ENCODE results near the gene C10orf90.
"Not testable (repeated sequence)": the region's sequence is repeated elsewhere in the genome, so short reads cannot be mapped to it uniquely, and the experiment has no call there.

The C10orf90 gene

DNA sequence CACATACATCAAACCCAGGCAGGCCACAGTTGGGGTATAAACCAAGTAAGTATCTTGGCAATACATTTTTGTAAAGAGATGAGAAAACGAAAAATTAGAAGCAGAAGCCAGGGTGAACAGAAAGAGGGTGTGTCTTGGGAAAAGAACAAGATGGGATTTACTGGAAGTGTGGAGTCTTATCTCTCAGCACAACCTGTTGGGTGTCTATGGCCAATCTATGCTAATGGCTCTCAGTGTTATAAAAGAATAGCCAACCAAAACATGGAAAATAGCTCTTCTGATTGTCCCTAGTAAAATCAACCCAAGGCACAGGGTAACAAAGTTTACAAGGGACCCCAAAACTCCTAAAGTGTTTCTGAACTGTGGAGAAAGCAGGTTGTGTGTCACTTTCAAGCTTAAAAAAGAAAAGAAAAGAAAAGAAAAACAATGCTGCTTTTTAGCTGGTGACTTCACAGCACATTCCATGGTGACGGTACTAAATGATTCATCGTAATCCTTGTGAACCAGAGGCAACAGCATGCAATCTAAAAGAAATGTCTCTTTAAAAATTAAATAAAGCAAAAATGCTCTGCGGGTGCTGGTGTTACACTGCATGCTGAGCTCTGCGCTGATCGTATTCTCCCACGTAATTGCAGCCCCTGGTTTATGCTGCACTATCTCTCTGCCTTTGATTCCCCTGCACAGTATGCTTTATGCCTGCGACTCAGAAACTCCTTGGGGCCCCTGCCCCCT is 100.8 kb downstream of the C10orf90 start:
- no peak overlapping the region for H3K27ac Mint-ChIP-seq
- no peaks in the 10 kb centered on the region for H3K4me1 Mint-ChIP-seq (ENCODE audit: low read depth)
- H3K9me3 Mint-ChIP-seq = peaks cover 4% of the 10 kb centered on the region
- no peaks in the 10 kb centered on the region for H3K36me3 Mint-ChIP-seq (ENCODE audit: low read depth)
- H3K4me3 Mint-ChIP-seq = no peak overlapping the region
- no peaks in the 10 kb centered on the region for H3K27me3 Mint-ChIP-seq (ENCODE audit: low read depth)

DNA sequence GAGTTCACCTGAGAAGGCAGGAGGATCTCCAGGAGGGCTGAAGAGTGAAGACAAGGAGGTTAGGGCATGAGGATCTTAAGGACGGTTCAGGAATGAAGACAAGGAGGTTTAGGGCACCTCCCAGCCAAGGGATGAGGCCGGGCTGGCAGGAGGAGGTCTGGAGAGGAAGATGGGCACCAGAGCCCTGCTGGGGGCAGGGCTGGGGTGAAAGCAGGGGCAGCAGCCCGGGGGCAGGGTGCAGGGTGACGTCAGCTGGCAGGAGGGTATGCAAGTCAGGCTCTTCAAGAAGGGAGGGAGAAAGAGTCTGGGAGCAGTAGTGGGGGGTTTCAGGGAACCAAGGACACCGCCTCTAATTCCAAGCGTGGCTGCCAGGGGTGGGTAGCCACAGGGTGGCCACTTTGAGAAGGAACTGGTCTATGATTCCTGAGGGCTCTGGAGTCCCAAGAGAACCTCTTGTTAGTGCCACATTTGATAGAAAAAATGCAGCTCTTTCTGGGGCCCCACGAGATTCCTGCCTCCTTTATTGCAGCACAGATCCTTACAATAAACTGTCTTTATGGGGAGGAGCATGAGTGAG is 101.6 kb downstream of the C10orf90 start:
- H3K36me3 Mint-ChIP-seq (ENCODE audit: low read depth) = no peaks in the 10 kb centered on the region
- no peaks in the 10 kb centered on the region for H3K27me3 Mint-ChIP-seq (ENCODE audit: low read depth)
- no peak overlapping the region for H3K27ac Mint-ChIP-seq
- H3K4me1 Mint-ChIP-seq (ENCODE audit: low read depth) = no peaks in the 10 kb centered on the region
- no peak overlapping the region for H3K4me3 Mint-ChIP-seq
- peaks cover 4% of the 10 kb centered on the region for H3K9me3 Mint-ChIP-seq

DNA sequence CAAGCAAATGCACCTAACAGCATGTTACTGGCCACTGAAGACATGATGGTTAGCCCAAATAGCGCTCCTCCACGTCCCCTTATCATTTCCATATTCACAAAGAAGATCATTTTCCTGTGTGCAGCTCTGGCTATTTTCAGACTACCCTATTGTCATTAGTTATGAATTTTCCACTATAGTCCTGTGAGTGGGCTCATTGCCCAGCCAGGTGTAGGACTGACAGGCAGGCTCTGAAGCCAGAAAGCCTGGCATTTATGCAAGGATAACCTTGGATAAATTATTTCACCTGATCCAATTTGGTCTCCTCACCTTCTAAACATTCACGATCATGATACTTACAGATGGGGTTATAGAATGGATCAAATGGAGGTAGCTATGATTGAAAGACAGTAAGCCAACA is 104.6 kb downstream of the C10orf90 start:
- Mint-ChIP-seq H3K4me3 (no peak overlapping the region), H3K4me1 (ENCODE audit: low read depth) (no peaks in the 10 kb centered on the region)

DNA sequence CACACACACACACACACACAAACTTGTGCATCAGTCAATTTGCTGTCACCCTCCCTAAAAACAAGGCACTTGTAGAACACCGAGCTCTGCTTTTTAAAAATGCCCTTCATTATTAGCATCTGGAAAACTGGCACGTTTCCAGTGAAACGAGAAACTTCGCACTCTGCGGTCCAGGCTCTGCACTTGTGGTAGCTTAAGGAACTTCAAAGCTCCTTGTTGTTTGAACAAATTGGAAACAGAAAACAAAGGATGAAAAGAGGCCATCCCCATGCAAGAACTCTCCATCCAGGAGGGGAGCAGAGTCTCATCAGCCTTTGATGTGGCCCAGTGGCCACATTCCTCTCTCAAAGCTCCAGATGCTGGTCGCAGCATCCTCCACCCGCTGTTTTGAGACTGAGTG is 105.1 kb downstream of the C10orf90 start:
- Mint-ChIP-seq H3K27ac (no peak overlapping the region), H3K4me1 (ENCODE audit: low read depth) (no peaks in the 10 kb centered on the region), H3K4me3 (no peak overlapping the region), H3K36me3 (ENCODE audit: low read depth) (no peaks in the 10 kb centered on the region), H3K9me3 (peaks cover 4% of the 10 kb centered on the region), H3K27me3 (ENCODE audit: low read depth) (no peaks in the 10 kb centered on the region)

More for the DNA sequence above, 104.6 kb downstream of the C10orf90 start:
- Mint-ChIP-seq H3K27ac (no peak overlapping the region), H3K9me3 (peaks cover 4% of the 10 kb centered on the region), H3K27me3 (ENCODE audit: low read depth) (no peaks in the 10 kb centered on the region), H3K36me3 (ENCODE audit: low read depth) (no peaks in the 10 kb centered on the region)

DNA sequence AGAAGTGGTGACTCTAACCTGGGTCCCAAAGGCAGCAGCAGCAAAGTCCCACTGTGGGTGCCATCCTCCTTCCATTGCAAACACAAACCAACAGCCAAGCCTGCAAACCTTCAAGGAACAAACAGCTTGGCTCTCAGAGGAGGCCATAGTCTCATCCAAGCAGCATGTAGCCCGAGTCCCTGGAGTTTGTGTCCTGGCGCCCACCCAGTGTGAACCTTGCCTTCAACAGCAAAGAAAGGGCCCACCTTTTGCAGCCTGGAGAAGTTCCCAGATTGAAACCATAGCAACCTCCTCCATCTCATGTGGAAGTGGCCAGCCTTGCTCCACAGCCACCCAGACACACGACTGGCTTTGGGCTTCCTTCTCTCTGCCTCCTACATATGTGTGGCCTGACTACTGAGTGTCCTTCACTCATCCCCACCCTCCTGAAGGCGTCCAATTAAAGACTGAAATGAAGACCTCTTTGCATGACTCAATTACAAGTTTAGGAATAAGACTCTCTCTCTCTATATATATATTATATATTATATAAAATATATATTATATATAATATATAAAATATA is 106.1 kb downstream of the C10orf90 start:
- Mint-ChIP-seq H3K36me3 (ENCODE audit: low read depth) (no peaks in the 10 kb centered on the region), H3K27ac (no peak overlapping the region), H3K9me3 (peaks cover 4% of the 10 kb centered on the region), H3K4me3 (no peak overlapping the region), H3K4me1 (ENCODE audit: low read depth) (no peaks in the 10 kb centered on the region), H3K27me3 (ENCODE audit: low read depth) (no peaks in the 10 kb centered on the region)

DNA sequence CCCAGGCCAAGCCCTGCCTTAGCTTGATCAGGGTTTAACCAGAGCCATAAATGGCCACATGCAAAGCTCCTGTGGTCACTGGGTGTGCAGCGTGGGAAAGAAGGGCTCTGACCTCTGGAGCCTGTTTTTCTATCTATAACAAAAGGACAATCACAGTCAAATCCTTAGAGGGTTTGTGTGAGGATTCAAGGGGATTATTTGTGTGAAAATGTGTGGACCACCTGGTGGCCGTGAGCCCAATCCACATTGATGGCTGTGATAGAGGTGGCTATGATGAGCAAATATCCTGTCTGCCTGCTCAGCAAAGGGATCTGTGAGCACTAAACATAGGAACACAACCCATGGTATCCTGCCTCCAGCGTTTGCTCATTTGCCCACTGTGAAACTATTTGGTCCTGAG is 107.1 kb downstream of the C10orf90 start:
- Mint-ChIP-seq H3K27me3 (ENCODE audit: low read depth) (no peaks in the 10 kb centered on the region), H3K4me1 (ENCODE audit: low read depth) (no peaks in the 10 kb centered on the region)

DNA sequence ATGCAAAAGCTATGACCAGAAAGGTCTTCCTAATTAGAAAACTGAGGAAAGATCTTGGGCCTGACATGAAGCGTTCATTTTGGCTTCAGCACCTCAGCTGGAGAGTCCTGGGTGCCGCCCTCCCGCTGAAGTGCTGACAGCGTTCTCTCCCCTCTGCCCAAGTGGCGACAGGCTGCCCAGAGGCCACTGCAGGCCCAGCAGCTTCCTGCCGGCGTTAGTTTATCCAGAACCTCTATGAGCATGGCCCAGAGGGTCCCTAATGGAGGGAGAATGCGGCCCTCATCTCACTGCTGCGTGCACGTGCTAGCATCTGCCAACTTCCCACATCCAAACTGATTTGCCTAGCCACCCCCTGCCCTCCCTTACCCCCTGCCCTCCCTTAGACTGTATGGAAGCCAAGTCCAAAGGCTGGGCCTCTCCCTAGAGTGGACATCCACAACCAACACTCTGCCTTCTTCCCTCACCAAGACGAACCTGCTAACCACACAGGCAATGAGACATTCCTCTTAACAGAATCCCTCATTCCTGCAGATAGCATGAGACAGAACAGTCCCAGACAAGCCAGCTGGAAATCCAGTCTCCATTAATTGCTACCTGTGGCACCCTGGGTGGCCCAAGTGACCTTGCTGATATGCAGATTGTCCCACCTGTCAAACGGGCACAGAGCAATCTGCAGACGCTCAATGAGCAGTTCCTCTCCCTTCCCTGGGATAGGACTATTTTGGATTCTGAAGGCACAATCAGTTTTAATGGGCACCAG is 108.4 kb downstream of the C10orf90 start:
- Mint-ChIP-seq H3K4me3 (no peak overlapping the region), H3K4me1 (ENCODE audit: low read depth) (no peaks in the 10 kb centered on the region), H3K36me3 (ENCODE audit: low read depth) (no peaks in the 10 kb centered on the region), H3K9me3 (peaks cover 4% of the 10 kb centered on the region), H3K27me3 (ENCODE audit: low read depth) (no peaks in the 10 kb centered on the region), H3K27ac (no peak overlapping the region)

More for the DNA sequence above, 107.1 kb downstream of the C10orf90 start:
- no peak overlapping the region for H3K27ac Mint-ChIP-seq
- H3K36me3 Mint-ChIP-seq (ENCODE audit: low read depth) = no peaks in the 10 kb centered on the region
- peaks cover 4% of the 10 kb centered on the region for H3K9me3 Mint-ChIP-seq
- no peak overlapping the region for H3K4me3 Mint-ChIP-seq

DNA sequence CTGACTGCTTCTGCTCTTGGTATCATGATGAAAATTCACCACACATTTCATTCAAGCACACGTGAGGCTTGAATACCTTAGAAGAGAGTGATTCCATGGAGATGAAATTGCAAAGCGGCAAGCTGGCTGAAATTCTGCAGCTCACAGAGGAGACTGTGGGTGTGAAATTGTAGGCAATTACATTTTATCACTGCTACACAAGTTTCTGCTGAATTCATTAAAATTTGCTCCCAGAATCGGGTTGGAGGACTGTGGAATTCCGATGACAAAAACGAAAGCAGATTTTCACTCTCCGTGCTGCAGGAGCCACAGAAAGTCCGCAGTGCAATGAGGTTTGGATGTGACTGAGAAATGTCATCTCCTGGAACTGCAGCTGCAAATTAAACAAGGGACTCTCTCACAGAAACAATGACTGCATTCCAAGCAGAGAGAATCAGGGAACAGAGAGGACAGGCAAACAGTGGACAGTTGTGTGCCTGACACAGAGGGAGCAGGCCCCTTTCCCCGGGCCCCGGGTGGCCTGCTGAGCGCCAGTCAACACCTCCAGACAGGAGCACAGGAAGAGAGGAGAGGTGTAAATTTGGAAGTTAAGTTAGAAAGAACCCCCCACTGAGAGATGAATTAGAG is 109.1 kb downstream of the C10orf90 start:
- Mint-ChIP-seq H3K27ac (no peak overlapping the region), H3K4me1 (ENCODE audit: low read depth) (no peaks in the 10 kb centered on the region), H3K27me3 (ENCODE audit: low read depth) (no peaks in the 10 kb centered on the region), H3K36me3 (ENCODE audit: low read depth) (no peaks in the 10 kb centered on the region), H3K9me3 (peaks cover 5% of the 10 kb centered on the region), H3K4me3 (no peak overlapping the region)

DNA sequence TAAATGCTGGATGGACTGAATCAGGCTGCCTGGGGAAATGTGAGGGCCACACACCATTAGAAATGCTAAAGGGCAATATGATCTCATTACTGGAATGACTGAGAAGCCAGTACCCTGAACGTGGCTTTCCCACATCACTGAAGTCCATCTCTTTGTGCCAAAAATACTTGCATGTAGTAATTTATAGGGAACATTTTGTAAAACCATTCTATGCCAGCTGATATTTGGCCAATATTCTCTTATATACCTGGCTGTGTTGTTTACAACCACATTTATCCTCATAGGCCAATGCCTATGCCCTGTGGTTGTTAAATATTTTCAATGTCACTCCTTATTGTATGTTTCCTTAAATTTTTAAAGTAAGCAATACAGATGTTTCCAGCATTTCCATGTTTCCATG is 111.6 kb downstream of the C10orf90 start:
- Mint-ChIP-seq H3K9me3 (peaks cover 3% of the 10 kb centered on the region), H3K36me3 (ENCODE audit: low read depth) (no peaks in the 10 kb centered on the region), H3K4me1 (ENCODE audit: low read depth) (no peaks in the 10 kb centered on the region), H3K27ac (no peak overlapping the region), H3K27me3 (ENCODE audit: low read depth) (no peaks in the 10 kb centered on the region), H3K4me3 (no peak overlapping the region)

DNA sequence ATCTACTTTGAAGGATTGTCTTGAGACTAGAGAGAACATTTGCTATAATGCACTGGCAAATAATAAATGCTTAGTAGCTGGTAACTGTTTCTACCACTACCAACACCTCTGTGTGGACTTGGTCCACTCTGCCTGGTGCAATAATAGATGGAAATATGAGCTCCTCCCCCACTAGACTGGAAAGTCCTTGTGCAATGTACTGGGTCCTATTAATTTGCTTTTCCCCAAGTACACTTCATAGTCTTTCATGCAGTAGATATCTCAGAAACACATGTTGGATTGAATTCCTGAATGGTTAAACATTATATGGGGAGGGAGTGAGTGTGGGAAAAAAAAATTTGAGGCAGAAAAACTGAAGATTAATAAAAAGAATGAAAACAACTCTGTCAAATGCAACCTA is 119.3 kb downstream of the C10orf90 start:
- Mint-ChIP-seq H3K9me3 (no peaks in the 10 kb centered on the region), H3K27ac (no peak overlapping the region), H3K4me1 (ENCODE audit: low read depth) (no peaks in the 10 kb centered on the region), H3K27me3 (ENCODE audit: low read depth) (no peaks in the 10 kb centered on the region), H3K36me3 (ENCODE audit: low read depth) (no peaks in the 10 kb centered on the region), H3K4me3 (no peak overlapping the region)

DNA sequence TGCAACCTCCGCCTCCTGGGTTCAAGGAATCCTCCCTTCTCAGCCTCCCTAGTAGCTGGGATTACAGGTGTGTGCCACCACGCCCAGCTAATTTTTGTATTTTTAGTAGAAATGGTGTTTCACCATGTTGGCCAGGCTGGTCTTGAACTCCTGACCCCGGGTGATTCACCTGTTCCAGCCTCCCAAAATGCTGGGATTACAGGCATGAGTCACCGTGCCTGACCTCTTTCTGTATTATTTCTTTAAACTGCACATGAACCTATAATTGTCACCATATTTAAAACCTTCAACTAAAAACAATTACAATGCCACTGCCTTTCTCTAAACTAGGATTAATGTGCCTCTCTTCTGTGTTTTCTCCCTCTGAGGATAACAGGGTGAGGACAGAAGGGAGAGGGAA is 119.9 kb downstream of the C10orf90 start:
- not testable (repeated sequence) for H3K27ac Mint-ChIP-seq; H3K4me3 Mint-ChIP-seq; H3K4me1 Mint-ChIP-seq (ENCODE audit: low read depth); H3K27me3 Mint-ChIP-seq (ENCODE audit: low read depth); H3K9me3 Mint-ChIP-seq; H3K36me3 Mint-ChIP-seq (ENCODE audit: low read depth)

DNA sequence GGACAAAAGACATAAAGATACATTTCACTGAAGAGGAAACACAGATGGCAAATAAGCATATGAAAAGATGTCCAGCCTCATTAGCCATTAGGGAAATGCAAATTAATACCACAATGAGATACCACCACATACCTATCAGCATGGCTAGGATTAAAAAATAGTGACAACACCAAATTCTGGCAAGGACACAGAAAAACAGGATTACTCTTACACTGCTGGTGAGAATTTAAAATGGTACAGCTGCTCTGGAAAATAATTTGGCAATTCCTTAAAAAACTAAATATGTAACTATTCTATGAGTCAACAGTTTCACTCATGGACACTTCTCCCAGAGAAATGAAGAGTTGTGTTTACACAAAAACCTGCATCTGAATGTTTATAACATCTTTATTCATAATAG is 121.1 kb downstream of the C10orf90 start:
- no peaks in the 10 kb centered on the region for H3K4me1 Mint-ChIP-seq (ENCODE audit: low read depth)
- H3K9me3 Mint-ChIP-seq = no peaks in the 10 kb centered on the region
- no peak overlapping the region for H3K27ac Mint-ChIP-seq
- H3K27me3 Mint-ChIP-seq (ENCODE audit: low read depth) = no peaks in the 10 kb centered on the region
- no peaks in the 10 kb centered on the region for H3K36me3 Mint-ChIP-seq (ENCODE audit: low read depth)
- H3K4me3 Mint-ChIP-seq = no peak overlapping the region

DNA sequence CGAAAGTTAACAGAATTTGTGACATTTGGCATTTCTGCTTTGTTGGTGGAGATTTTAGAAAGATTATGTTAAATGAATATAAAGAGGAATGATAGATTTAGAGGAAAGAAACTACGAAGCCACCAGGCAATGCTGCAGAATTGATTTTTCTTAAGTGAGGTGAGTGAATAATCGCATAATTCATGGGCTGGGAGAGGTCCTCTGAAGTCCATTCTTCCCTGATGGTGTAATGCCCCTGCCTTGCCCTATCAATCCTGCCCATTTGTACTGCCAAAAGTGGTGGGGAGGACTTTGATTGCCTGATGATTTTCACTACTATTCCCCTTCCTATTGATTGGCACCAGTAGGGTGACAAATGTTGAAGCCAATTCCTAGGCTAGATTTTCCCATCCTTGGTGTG is 125.9 kb downstream of the C10orf90 start:
- Mint-ChIP-seq H3K27ac (no peak overlapping the region), H3K36me3 (ENCODE audit: low read depth) (no peaks in the 10 kb centered on the region), H3K4me3 (no peak overlapping the region), H3K9me3 (no peaks in the 10 kb centered on the region), H3K4me1 (ENCODE audit: low read depth) (no peaks in the 10 kb centered on the region), H3K27me3 (ENCODE audit: low read depth) (no peaks in the 10 kb centered on the region)

DNA sequence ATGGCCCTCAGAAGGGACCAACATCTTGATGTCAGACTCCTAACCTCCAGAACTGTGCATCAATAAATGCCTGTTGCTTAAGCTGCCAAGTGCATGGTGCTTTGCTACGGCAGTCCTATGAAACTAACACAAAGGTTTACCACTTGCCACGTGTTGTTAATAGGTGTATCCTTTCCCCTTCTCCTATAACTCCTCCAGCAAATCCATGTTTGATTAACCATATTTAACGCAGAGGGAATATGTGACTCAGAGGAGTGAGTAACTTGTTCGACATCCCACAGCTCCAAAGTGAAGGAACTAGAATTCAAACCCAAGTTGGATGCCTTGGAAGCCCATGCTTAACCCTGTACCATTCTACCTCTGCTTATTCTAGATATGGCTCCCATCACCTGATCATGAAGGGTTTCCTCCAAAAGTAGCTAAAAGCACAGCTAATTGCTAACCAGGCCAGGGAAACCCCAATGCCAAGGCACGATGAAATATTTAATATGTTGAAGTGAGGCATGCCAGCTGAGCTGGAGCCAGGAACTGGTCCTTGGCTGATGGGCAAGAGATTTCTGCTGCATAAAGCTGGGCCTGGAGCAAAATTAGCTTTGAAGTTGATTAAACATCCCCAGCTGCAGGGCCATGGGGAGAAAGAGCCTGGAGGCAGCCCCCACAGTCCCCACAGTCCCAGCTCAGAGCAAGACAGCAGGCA is 131.9 kb downstream of the C10orf90 start:
- no peak overlapping the region for H3K4me3 Mint-ChIP-seq
- no peak overlapping the region for H3K27ac Mint-ChIP-seq
- no peaks in the 10 kb centered on the region for H3K27me3 Mint-ChIP-seq (ENCODE audit: low read depth)
- H3K4me1 Mint-ChIP-seq (ENCODE audit: low read depth) = no peaks in the 10 kb centered on the region
- H3K9me3 Mint-ChIP-seq = peaks cover 4% of the 10 kb centered on the region
- no peaks in the 10 kb centered on the region for H3K36me3 Mint-ChIP-seq (ENCODE audit: low read depth)
